Stimulated activated naive CD4-positive, alpha-beta T cell treated with Interleukin-2 at 50 U/mL for 16 hours (primary cell): ENCODE results near the gene TMEM131L.
A peak's percentile ranks its signal among the peaks of the same experiment; 100 is the strongest.
"Not testable (repeated sequence)": the region's sequence is repeated elsewhere in the genome, so short reads cannot be mapped to it uniquely, and the experiment has no call there.

Experiments
- DNase-seq: peaks from one replicate; lab custom pipeline; 2025; lab: John Stamatoyannopoulos, UW

Gene TMEM131L

GRCh38 chr4:153466081-153466948 lies at the start of gene TMEM131L:
Gene TMEM131L, plus strand, starts transcription at chr4:153466360. Its CDS starts 38 bp downstream, at chr4:153466398.
- DNase-seq: peak; percentile 72

DNA sequence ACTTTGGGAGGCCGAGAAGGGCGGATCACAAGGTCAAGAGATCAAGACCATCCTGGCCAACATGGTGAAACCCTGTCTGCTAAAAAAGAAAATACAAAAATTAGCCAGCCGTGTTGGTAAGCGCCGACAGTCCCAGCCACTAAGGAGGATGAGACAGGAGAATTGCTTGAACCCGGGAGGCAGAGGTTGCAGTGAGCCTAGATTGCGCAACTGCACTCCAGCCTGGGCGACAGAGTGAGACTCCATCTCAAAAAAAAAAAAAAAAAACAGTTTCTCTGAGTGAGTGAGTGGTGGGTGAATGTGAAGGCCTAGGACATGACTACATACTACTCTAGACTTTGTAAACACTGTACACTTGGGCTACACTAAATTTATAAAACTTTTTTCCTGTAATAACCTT lies 49.7 kb upstream of the TMEM131L start:
- not testable (repeated sequence) for DNase-seq

DNA sequence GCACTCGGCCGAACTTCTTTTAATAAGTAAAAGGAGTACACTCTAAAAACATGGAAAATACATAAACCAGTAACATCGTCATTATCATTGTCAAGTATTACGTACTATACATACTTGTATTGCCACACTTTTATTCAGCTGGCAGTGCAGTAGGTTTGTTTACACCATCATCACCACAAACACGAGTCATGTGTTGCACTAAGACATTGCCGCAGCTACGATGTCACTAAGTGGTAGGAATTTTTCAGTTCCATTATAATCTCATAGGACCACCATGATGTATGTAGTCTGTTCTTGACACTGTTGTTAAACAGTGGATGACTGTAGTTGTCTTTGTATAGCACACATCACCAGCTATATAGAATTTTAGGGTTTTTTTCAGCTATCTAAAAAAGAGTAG lies 48.0 kb upstream of the TMEM131L start:
- DNase-seq: no peak

GRCh38 chr4:153418558-153418957 lies 47.6 kb upstream of the TMEM131L start:
- no peak for DNase-seq

GRCh38 chr4:153419029-153419428 lies 47.1 kb upstream of the TMEM131L start:
- DNase-seq: no peak

DNA sequence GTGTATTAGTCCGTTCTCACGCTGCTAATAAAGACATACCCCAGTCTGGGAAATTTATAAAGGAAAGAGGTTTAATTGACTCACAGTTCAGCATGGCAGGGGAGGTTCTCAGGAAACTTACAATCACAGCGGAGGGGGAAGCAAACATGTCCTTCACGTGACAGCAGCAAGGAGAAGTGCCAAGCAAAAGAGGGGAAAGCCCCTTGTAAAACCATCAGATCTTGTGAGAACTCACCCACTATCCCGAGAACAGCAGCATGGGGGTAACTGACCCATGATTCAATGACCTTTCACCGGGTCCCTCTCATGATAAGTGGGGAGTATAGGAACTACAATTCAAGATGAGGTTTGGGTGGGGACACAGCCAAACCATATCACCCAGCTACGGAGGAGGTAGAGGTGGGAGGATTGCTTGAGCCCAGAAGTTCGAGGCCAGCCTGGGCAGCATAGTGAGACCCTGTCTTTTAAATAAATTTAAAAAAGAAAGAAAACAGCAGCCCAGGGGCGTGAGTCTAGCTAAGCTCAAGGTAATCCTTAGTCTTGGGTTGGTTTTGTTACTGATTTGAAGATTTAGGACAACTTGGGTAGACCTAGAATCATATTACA lies 46.4 kb upstream of the TMEM131L start:
- no peak for DNase-seq

GRCh38 chr4:153420361-153420760 lies 45.8 kb upstream of the TMEM131L start:
- DNase-seq: no peak

- DNase-seq: no peak
Measured at GRCh38 chr4:153421941-153422340, 44.2 kb upstream of the TMEM131L start.

- no peak for DNase-seq
Measured at GRCh38 chr4:153426207-153426885, 39.8 kb upstream of the TMEM131L start.

GRCh38 chr4:153427363-153428071 lies 38.6 kb upstream of the TMEM131L start:
- no peak for DNase-seq

- DNase-seq: no peak
Measured at GRCh38 chr4:153428941-153429475, 37.2 kb upstream of the TMEM131L start.

- DNase-seq: peak; percentile 61
Measured at GRCh38 chr4:153432965-153433753, 33.0 kb upstream of the TMEM131L start.

DNA sequence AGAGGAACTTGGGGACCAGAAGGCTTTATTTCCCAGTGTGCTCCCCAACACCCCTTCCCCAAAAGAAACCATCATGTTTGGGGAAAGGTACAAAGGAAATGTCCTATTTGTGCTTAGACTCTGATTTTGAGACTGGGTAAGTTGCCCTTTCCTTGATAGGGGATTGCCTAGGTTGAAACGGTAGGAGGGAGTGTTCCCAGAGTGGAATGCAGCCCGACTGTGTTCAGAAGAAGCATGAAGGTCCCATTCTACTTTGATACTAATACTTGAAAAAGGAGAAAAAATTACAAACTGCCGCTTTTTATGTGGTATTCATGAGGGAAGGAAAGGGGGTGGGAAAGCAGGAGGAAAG lies 32.4 kb upstream of the TMEM131L start:
- DNase-seq: no peak

- no peak for DNase-seq
Measured at GRCh38 chr4:153434190-153434589, 32.0 kb upstream of the TMEM131L start.

GRCh38 chr4:153438916-153439756 lies 27.0 kb upstream of the TMEM131L start:
- peak; percentile 12 for DNase-seq

- DNase-seq: no peak
Measured at GRCh38 chr4:153439831-153440230, 26.3 kb upstream of the TMEM131L start.

- DNase-seq: no peak
Measured at GRCh38 chr4:153440475-153440874, 25.7 kb upstream of the TMEM131L start.

DNA sequence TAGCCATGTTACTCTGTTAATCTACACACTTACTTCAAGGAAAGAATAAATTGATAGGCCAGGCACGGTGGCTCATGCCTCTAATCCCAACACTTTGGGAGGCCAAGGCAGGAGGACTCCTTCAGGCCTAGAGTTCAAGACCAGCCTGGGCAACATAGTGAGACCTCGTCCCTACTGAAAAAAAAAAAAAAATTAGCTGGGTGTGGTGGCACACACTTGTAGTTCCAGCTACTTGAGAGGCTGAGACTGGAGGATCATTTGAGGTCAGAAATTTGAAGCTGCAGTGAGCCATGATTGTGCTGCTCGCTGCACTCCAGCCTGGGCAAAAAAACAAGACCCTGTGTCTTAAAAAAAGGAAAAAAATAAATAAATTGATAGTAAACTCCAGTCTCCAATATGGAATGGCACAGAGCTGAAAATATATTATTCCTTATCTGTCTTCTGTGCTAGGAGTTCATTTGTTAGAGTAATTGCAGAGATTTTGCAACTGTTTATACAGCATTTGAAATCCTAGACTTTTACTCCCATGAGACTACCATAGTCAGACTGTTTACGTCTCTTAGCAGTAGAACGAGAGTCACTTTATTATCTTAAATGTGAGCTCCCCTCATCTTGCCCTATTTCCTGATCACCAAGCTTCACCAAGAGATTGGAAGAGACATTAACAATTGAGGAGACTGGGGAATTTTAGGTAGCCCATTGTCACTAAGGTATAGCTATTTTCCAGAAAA lies 18.8 kb upstream of the TMEM131L start:
- DNase-seq: no peak

- DNase-seq: no peak
Measured at GRCh38 chr4:153448003-153448731, 18.0 kb upstream of the TMEM131L start.
